MM.1S (cell line): Measurements from ENCODE around the gene C6orf136.

Experiments
- EZH2 ChIP-seq: fragments of 300-600 bp; sonication (generic); optimal IDR thresholded peaks from 2 replicates; pipeline ENCODE3; 2017; ENCODE audit warnings: low read depth, mild to moderate bottlenecking, antibody characterized with exemption, low read length, mixed read lengths
- EZH2phosphoT487 ChIP-seq: fragments of 300-600 bp; sonication (generic); IDR thresholded peaks from 2 replicates; pipeline ENCODE4 v1.6.1; 2018; ENCODE audit warnings: antibody characterized with exemption, low read length

GRCh38 chr6:30617565-30618269 lies 29.2 kb upstream of the C6orf136 start, which contains the start of gene MRPS18B:
- TF ChIP-seq EZH2 (no peak), EZH2phosphoT487 (no peak)
